OCI-LY1 (cell line): ENCODE results near the gene PARD6A.

ENCODE experiments used
- H2AFZ ChIP-seq: fragments of 200-600 bp; sonication (generic), shearing (Covaris generic); 2 replicates; pipeline ENCODE4 v1.6.0; 2014; ENCODE audit warnings: antibody characterized with exemption, mild to moderate bottlenecking, low read length
- H3F3A ChIP-seq: fragments of 200-600 bp; sonication (generic), shearing (Covaris generic); 2 replicates; pipeline ENCODE4 v1.6.0; 2014; ENCODE audit warnings: mild to moderate bottlenecking, antibody characterized with exemption, low read length, moderate library complexity; ENCODE audit not compliant: insufficient read depth
- H3K27ac ChIP-seq: fragments of 200-600 bp; sonication (generic); 2 replicates; pipeline ENCODE4 v1.5.1; 2014; ENCODE audit warnings: low read length, mixed run types, mild to moderate bottlenecking, low read depth; ENCODE audit not compliant: poor library complexity, severe bottlenecking
- H3K27me3 ChIP-seq: fragments of 200-600 bp; sonication (generic); 2 replicates; pipeline ENCODE4 v1.6.0; 2014; ENCODE audit warnings: antibody characterized with exemption, mild to moderate bottlenecking, low read length, moderate library complexity; ENCODE audit not compliant: insufficient read depth
- H3K36me3 ChIP-seq: fragments of 200-600 bp; sonication (generic); 2 replicates; pipeline ENCODE4 v1.6.1; 2014; ENCODE audit warnings: mild to moderate bottlenecking, antibody characterized with exemption, low read length, moderate library complexity, mixed read lengths; ENCODE audit not compliant: insufficient read depth
- H3K4me1 ChIP-seq: fragments of 200-600 bp; sonication (generic); 2 replicates; pipeline ENCODE4 v1.5.1; 2014; ENCODE audit warnings: mild to moderate bottlenecking, low read length, moderate library complexity; ENCODE audit not compliant: insufficient read depth, severe bottlenecking
- H3K4me2 ChIP-seq: fragments of 200-600 bp; sonication (generic), shearing (Covaris generic); 2 replicates; pipeline ENCODE4 v1.6.1; 2014; ENCODE audit warnings: low read length
- H3K4me3 ChIP-seq: fragments of 200-600 bp; sonication (generic); 2 replicates; pipeline ENCODE4 v1.5.1; 2014; ENCODE audit warnings: low read length, low read depth, mild to moderate bottlenecking, mixed read lengths; ENCODE audit not compliant: poor library complexity, severe bottlenecking
- H3K79me2 ChIP-seq: fragments of 200-600 bp; shearing (Covaris generic); 2 replicates; pipeline ENCODE4 v1.6.1; 2016; ENCODE audit warnings: mixed run types, low read length, mixed read lengths; ENCODE audit not compliant: insufficient read depth
- H3K9ac ChIP-seq: fragments of 200-600 bp; sonication (generic), shearing (Covaris generic); 2 replicates; pipeline ENCODE4 v1.6.1; 2014; ENCODE audit warnings: mild to moderate bottlenecking, low read length, mixed read lengths
- H3K9me2 ChIP-seq: fragments of 200-600 bp; sonication (generic), shearing (Covaris generic); 2 replicates; pipeline ENCODE4 v1.6.1; 2014; ENCODE audit warnings: low read depth, mild to moderate bottlenecking, low read length, mixed read lengths
- H3K9me3 ChIP-seq: fragments of 200-600 bp; shearing (Covaris generic); 2 replicates; pipeline ENCODE4 v1.6.1; 2014; ENCODE audit warnings: low read length, mixed read lengths
- H4K20me1 ChIP-seq: fragments of 200-600 bp; sonication (generic), shearing (Covaris generic); 2 replicates; pipeline ENCODE4 v1.6.0; 2016; ENCODE audit warnings: mild to moderate bottlenecking, low read length; ENCODE audit not compliant: insufficient read depth
- EZH2 ChIP-seq: fragments of 200-600 bp; sonication (generic), shearing (Covaris generic); IDR thresholded peaks from 2 replicates; pipeline ENCODE4 v1.8.0; 2017; ENCODE audit warnings: borderline replicate concordance, mixed run types, mild to moderate bottlenecking, antibody characterized with exemption, low read length, moderate library complexity, mixed read lengths
- TF ChIP-seq, protein P1 (sequence below): fragments of 200-600 bp; sonication (generic), shearing (Covaris generic); IDR thresholded peaks from 2 replicates; pipeline ENCODE4 v1.5.1; 2017; ENCODE audit warnings: mild to moderate bottlenecking, antibody characterized with exemption, low read length, moderate library complexity, mixed read lengths

Gene PARD6A

DNA sequence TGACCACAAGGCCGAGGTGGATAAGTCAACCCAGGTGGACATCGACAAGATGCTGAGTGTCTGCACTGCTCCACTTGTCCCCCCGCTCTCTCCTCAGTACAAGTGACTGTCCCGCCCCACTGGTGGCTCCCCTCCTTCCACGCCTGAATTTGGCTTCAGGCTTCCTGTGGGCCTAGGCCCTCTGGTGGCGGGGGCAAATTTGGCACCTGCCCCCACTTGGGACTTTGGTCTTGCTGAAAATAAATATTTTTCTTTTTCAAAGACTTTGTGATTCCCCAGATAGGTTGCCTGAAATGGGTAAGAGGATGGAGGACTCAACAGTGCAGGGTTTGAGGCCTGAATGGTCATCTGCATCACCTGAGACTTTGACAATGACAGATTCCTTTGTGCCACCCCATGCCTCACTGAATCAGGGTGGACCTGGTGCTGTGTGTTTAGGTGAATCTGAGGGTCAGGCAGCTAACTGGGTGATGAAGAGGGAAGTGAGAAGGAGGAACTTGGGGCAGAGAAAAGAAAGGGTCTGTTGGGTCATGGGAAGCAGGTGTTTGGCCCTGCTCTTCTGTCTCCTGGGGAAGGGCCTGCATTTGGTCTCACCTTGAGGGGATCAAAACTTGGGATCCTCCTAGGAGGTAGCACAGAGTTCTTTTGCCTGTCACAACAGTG, 7.9 kb downstream of the PARD6A start:
- TF ChIP-seq, protein P1, sequence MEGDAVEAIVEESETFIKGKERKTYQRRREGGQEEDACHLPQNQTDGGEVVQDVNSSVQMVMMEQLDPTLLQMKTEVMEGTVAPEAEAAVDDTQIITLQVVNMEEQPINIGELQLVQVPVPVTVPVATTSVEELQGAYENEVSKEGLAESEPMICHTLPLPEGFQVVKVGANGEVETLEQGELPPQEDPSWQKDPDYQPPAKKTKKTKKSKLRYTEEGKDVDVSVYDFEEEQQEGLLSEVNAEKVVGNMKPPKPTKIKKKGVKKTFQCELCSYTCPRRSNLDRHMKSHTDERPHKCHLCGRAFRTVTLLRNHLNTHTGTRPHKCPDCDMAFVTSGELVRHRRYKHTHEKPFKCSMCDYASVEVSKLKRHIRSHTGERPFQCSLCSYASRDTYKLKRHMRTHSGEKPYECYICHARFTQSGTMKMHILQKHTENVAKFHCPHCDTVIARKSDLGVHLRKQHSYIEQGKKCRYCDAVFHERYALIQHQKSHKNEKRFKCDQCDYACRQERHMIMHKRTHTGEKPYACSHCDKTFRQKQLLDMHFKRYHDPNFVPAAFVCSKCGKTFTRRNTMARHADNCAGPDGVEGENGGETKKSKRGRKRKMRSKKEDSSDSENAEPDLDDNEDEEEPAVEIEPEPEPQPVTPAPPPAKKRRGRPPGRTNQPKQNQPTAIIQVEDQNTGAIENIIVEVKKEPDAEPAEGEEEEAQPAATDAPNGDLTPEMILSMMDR = peak; percentile 56
- TF ChIP-seq EZH2 = no peak
- no peaks in the 10 kb centered on the region for H3K9me2 ChIP-seq
- no peak overlapping the region for H3K4me3 ChIP-seq
- H3K4me2 ChIP-seq = peak overlapping the region; percentile 85; the same call in 1 of the 2 replicates
- no peaks in the 10 kb centered on the region for H3K27me3 ChIP-seq
- H3K9me3 ChIP-seq = no peaks in the 10 kb centered on the region
- H3K27ac ChIP-seq = peak overlapping the region; percentile 61
- peaks cover 38% of the 10 kb centered on the region for H3K4me1 ChIP-seq
- no peaks in the 10 kb centered on the region for H3K79me2 ChIP-seq
- no peaks in the 10 kb centered on the region; the same call in 1 of the 2 replicates for H3K36me3 ChIP-seq
- no peak overlapping the region for H2AFZ ChIP-seq
- no peaks in the 10 kb centered on the region for H3F3A ChIP-seq
- H3K9ac ChIP-seq = peak overlapping the region; percentile 13; the same call in 1 of the 2 replicates
- no peaks in the 10 kb centered on the region for H4K20me1 ChIP-seq

DNA sequence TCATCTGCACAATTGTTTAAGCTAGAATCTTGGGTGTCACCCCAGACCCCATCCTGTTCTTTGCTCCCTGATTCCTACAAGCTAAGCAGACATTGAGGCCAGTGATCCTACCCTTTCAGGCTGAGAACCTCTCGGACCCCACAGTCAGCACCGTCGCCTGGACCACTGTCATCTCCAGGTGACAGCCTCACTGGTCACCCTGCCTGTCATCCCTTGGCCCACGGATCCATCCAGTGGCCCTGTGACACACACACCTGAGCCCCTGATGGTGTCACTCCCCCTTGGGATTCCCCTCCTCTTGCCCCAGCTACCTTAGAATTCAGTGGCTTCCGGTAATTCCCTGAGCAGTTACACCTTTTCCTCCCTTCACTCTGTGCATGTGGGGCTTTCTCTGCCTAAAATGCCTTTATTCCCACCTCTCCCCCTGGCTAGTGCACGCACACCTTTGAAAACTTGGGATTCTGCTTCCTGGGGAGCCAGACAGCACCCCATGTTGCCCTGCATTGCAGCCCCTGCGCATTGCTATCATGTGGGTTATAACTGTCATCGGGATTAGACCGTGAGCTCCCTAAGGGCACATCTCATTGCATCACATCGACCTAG, 8.8 kb downstream of the PARD6A start:
- no peaks in the 10 kb centered on the region for H3K79me2 ChIP-seq
- no peaks in the 10 kb centered on the region for H4K20me1 ChIP-seq
- no peaks in the 10 kb centered on the region for H3K27me3 ChIP-seq
- no peak for TF ChIP-seq EZH2
- TF ChIP-seq, protein P1 = no peak
- H3K4me1 ChIP-seq = peaks cover 46% of the 10 kb centered on the region
- H3K9me3 ChIP-seq = no peaks in the 10 kb centered on the region
- H3K4me2 ChIP-seq = no peak overlapping the region
- no peak overlapping the region for H3K27ac ChIP-seq
- no peaks in the 10 kb centered on the region for H3K36me3 ChIP-seq
- no peak overlapping the region for H3K4me3 ChIP-seq
- H2AFZ ChIP-seq = no peak overlapping the region
- no peaks in the 10 kb centered on the region for H3F3A ChIP-seq
- no peaks in the 10 kb centered on the region for H3K9me2 ChIP-seq
- H3K9ac ChIP-seq = no peak overlapping the region

DNA sequence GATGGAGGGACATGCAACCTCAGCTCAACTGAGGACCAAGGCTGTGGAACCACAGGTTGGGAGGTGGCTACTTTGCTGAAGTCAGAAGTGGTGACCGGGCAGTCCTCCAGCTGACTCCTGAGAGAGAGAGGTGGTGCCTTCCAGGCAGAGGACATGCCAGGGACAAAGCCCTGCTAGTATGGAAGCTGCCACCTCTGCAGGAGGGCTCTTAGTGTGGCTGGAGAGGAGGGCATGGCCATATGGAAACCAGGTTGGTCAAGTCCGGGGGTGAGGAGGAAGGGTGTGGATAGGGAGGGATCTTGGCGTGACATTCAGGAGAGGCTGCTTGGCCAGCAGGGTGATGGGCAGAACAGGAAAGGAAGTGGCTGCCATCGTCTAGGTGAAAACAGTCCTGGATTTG, 11.5 kb downstream of the PARD6A start:
- Histone ChIP-seq H4K20me1 (no peaks in the 10 kb centered on the region), H3K27me3 (no peaks in the 10 kb centered on the region), H3F3A (no peaks in the 10 kb centered on the region), H3K79me2 (no peaks in the 10 kb centered on the region), H3K4me2 (no peak overlapping the region), H3K4me3 (no peak overlapping the region), H3K36me3 (peaks cover 6% of the 10 kb centered on the region; the same call in 1 of the 2 replicates), H3K9me2 (no peaks in the 10 kb centered on the region), H3K4me1 (peaks cover 35% of the 10 kb centered on the region), H3K9me3 (no peaks in the 10 kb centered on the region), H3K9ac (no peak overlapping the region), H3K27ac (no peak overlapping the region), H2AFZ (no peak overlapping the region)
- no peak for TF ChIP-seq EZH2
- TF ChIP-seq, protein P1 = no peak
